ENCODE results near the gene HTR5A. TPM values are rescaled to one million over a fixed set of nuclear protein-coding genes. Genes with fewer than 3 reads are reported as not detected.

Gene HTR5A
- total RNA-seq, 1 donor from 2014 or later: 0.08 TPM

DNA sequence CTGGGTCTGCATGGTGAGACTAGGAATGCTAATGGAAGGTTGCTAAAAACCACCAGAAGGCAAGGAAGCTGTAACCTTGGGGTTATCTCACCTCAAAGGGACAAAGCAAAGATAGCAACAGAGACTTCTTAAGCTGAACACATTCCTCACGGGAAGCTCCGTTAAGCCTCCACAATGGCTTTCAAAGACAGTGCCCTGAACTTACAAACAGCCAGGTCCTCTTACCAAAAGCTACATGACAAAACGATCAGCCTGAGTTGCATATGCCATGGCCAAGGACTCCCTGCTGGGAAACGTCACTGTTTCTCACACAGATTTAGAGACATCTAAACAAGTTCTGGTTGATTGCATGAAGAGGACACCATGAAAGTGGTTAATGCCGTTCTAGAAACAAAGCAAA is 52.7 kb downstream of the HTR5A start:
- Mint-ChIP-seq H3K27me3 (ENCODE audit: unreplicated experiment) (peaks cover 1% of the 10 kb centered on the region), H3K36me3 (ENCODE audit: low read depth, unreplicated experiment) (no peaks in the 10 kb centered on the region), H3K4me1 (ENCODE audit: unreplicated experiment) (no peaks in the 10 kb centered on the region), H3K27ac (ENCODE audit: unreplicated experiment) (no peak overlapping the region), H3K4me3 (ENCODE audit: unreplicated experiment) (no peak overlapping the region), H3K9me3 (ENCODE audit: unreplicated experiment) (peaks cover 6% of the 10 kb centered on the region)
- TF ChIP-seq, protein P1, sequence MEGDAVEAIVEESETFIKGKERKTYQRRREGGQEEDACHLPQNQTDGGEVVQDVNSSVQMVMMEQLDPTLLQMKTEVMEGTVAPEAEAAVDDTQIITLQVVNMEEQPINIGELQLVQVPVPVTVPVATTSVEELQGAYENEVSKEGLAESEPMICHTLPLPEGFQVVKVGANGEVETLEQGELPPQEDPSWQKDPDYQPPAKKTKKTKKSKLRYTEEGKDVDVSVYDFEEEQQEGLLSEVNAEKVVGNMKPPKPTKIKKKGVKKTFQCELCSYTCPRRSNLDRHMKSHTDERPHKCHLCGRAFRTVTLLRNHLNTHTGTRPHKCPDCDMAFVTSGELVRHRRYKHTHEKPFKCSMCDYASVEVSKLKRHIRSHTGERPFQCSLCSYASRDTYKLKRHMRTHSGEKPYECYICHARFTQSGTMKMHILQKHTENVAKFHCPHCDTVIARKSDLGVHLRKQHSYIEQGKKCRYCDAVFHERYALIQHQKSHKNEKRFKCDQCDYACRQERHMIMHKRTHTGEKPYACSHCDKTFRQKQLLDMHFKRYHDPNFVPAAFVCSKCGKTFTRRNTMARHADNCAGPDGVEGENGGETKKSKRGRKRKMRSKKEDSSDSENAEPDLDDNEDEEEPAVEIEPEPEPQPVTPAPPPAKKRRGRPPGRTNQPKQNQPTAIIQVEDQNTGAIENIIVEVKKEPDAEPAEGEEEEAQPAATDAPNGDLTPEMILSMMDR (IDR thresholded peaks at IDR 0.05; ENCODE audit: unreplicated experiment): no peak
- DNase-seq (ENCODE audit: low spot score): no peak

DNA sequence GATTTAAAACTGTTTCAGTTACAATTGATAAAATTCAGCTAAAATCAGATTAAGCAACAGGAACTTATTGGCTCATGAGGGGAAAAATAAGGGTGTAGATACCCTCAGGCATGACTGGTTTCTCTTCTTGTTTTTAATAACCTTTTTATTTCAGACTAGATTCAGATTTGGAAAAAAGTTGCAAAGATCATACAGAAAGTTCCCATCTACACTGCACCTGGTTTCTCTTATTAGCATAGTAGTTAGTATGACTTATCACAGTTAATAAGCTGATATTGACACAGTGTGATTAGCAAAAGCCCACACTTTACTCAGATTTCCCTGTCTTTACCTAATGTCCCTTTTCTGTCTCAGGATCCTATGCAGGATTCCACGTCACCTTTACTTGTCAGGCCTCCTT is 53.3 kb downstream of the HTR5A start:
- H3K4me3 Mint-ChIP-seq (ENCODE audit: unreplicated experiment): no peak overlapping the region

DNA sequence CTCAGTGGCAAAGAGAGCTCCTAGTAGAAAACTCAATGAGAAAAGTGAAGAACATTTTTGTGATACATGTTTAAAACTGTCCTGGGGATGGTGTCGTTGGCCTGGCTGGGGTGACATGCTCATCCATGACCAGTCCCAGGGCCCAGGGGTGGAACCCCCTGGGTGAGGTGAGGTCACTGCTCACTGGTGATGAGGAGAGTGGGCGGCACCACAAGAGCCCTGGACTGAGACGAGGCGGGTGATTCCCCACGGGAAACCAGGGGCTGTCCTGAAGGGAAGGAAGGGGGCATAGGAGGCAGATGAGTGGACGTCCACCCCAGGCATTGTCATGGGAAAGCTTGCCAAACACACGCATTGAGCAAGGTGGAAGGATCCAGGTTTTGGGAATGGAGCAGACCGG is 54.6 kb downstream of the HTR5A start:
- Mint-ChIP-seq H3K4me3 (ENCODE audit: unreplicated experiment) (no peak overlapping the region), H3K9me3 (ENCODE audit: unreplicated experiment) (peaks cover 5% of the 10 kb centered on the region), H3K27me3 (ENCODE audit: unreplicated experiment) (peaks cover 4% of the 10 kb centered on the region), H3K36me3 (ENCODE audit: low read depth, unreplicated experiment) (no peaks in the 10 kb centered on the region), H3K27ac (ENCODE audit: unreplicated experiment) (no peak overlapping the region), H3K4me1 (ENCODE audit: unreplicated experiment) (no peaks in the 10 kb centered on the region)
- no peak for DNase-seq (ENCODE audit: low spot score)
- TF ChIP-seq, protein P1 (IDR thresholded peaks at IDR 0.05; ENCODE audit: unreplicated experiment): no peak

More for the DNA sequence above, 53.3 kb downstream of the HTR5A start:
- TF ChIP-seq, protein P1 (IDR thresholded peaks at IDR 0.05; ENCODE audit: unreplicated experiment): no peak
- DNase-seq (ENCODE audit: low spot score): no peak
- H3K4me1 Mint-ChIP-seq (ENCODE audit: unreplicated experiment): no peaks in the 10 kb centered on the region
- H3K36me3 Mint-ChIP-seq (ENCODE audit: low read depth, unreplicated experiment): no peaks in the 10 kb centered on the region
- no peak overlapping the region for H3K27ac Mint-ChIP-seq (ENCODE audit: unreplicated experiment)
- H3K9me3 Mint-ChIP-seq (ENCODE audit: unreplicated experiment): peaks cover 6% of the 10 kb centered on the region
- H3K27me3 Mint-ChIP-seq (ENCODE audit: unreplicated experiment): peaks cover 1% of the 10 kb centered on the region

- no peak for DNase-seq (ENCODE audit: low spot score)
- Mint-ChIP-seq H3K36me3 (ENCODE audit: low read depth, unreplicated experiment) (no peaks in the 10 kb centered on the region), H3K27me3 (ENCODE audit: unreplicated experiment) (peaks cover 4% of the 10 kb centered on the region), H3K27ac (ENCODE audit: unreplicated experiment) (no peak overlapping the region), H3K4me1 (ENCODE audit: unreplicated experiment) (no peaks in the 10 kb centered on the region), H3K9me3 (ENCODE audit: unreplicated experiment) (no peaks in the 10 kb centered on the region), H3K4me3 (ENCODE audit: unreplicated experiment) (no peak overlapping the region)
- TF ChIP-seq, protein P1 (IDR thresholded peaks at IDR 0.05; ENCODE audit: unreplicated experiment): no peak
Observed at GRCh38 chr7:155129186-155129585, 59.1 kb downstream of the HTR5A start.

GRCh38 chr7:155129789-155130188 is 59.7 kb downstream of the HTR5A start:
- no peaks in the 10 kb centered on the region for H3K4me1 Mint-ChIP-seq (ENCODE audit: unreplicated experiment)
- TF ChIP-seq, protein P1 (IDR thresholded peaks at IDR 0.05; ENCODE audit: unreplicated experiment): no peak
- no peak overlapping the region for H3K27ac Mint-ChIP-seq (ENCODE audit: unreplicated experiment)
- no peak overlapping the region for H3K4me3 Mint-ChIP-seq (ENCODE audit: unreplicated experiment)
- H3K9me3 Mint-ChIP-seq (ENCODE audit: unreplicated experiment): no peaks in the 10 kb centered on the region
- H3K27me3 Mint-ChIP-seq (ENCODE audit: unreplicated experiment): peaks cover 4% of the 10 kb centered on the region
- H3K36me3 Mint-ChIP-seq (ENCODE audit: low read depth, unreplicated experiment): no peaks in the 10 kb centered on the region
- no peak for DNase-seq (ENCODE audit: low spot score)

Measured in endothelial cell (in vitro differentiated cells).